Measurements from ENCODE around the gene HAAO. TPM values are rescaled to one million over a fixed set of nuclear protein-coding genes. Genes with fewer than 3 reads are reported as not detected.
"Not testable (repeated sequence)": the region's sequence is repeated elsewhere in the genome, so short reads cannot be mapped to it uniquely, and the experiment has no call there.

Gene HAAO
- total and polyA plus RNA-seq, 2 experiments from 2014 or later: 0.36 TPM; not detected in 1

DNA sequence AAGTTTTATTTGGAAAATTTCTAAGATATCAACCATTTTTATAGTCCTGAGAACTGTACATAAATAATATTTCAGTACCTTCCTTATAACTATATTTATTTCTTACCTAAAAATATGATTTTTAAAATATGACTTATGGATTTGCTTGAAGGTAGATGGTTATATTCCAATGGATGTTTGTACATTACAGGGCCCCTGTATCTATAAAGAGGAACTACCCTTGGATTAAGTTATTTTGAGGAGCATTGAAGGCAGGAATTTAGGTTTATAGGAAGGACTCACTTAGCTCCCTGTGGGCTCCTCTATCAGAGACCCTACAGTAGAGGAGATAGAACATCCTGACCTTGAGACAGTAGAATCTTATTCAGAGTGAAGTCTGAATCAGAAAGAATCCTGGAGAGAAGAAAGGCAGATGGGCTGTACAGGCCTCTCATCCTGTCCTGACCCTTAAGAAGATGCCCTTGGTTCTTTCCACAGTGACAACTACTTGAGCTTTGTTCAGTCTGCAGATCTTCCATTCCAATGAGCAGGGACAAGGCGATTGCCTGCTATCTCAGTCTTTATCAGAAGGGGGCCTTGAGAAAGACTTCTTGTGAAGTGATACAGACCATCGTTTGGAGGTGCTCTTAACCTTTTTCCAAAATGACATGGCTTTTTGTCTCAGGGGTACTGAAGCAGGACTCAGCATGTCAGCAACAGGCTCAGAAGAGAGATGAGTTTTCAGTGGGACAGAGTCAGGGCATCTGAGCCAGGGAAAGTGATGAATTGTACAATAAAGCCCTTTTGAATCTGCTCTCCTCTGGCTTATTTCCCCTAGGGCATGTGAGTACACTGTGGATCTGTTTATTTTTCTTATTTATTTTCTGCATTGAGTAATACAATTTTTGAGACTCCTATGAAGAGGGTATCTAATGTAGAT, 49.4 kb downstream of the HAAO start:
- peaks cover 7% of the 10 kb centered on the region; the same call in 1 of the 2 replicates for H3F3A ChIP-seq (ENCODE audit: insufficient read depth)
- no peak overlapping the region for H3K4me3 ChIP-seq
- no peak overlapping the region for H3K27ac ChIP-seq
- no peak for TF ChIP-seq EZH2 (IDR thresholded peaks at IDR 0.05; ENCODE audit: insufficient read depth, poor library complexity, severe bottlenecking)
- TF ChIP-seq EZH2phosphoT487 (IDR thresholded peaks at IDR 0.05; ENCODE audit: insufficient read depth, low read depth): no peak
- DNase-seq: peak; percentile 14
- H3K9me2 ChIP-seq (ENCODE audit: insufficient read depth): no peaks in the 10 kb centered on the region
- no peaks in the 10 kb centered on the region for H3K36me3 ChIP-seq (ENCODE audit: low read depth)
- H4K20me1 ChIP-seq (ENCODE audit: insufficient read depth): no peaks in the 10 kb centered on the region
- H3K9ac ChIP-seq: no peak overlapping the region
- no peaks in the 10 kb centered on the region for H3K79me2 ChIP-seq (ENCODE audit: insufficient read depth)
- H3K9me3 ChIP-seq (ENCODE audit: low read depth): no peaks in the 10 kb centered on the region
- H3K4me2 ChIP-seq (ENCODE audit: unreplicated experiment): no peak overlapping the region
- peaks cover 16% of the 10 kb centered on the region for H3K4me1 ChIP-seq (ENCODE audit: insufficient read depth)
- 41 to 56% methylated on average over 2 of the region's 2 CpGs for WGBS, 2 experiments (ENCODE audit: low coverage in 1 of 2, low lambda C conversion rate in 2 of 2, missing lambda C conversion rate in 2 of 2)
- no peak overlapping the region for H2AFZ ChIP-seq
- in situ Hi-C loops (cut with MboI): no loop called here
- H3K27me3 ChIP-seq (replicated peaks; ENCODE audit: insufficient read depth): no peaks in the 10 kb centered on the region

DNA sequence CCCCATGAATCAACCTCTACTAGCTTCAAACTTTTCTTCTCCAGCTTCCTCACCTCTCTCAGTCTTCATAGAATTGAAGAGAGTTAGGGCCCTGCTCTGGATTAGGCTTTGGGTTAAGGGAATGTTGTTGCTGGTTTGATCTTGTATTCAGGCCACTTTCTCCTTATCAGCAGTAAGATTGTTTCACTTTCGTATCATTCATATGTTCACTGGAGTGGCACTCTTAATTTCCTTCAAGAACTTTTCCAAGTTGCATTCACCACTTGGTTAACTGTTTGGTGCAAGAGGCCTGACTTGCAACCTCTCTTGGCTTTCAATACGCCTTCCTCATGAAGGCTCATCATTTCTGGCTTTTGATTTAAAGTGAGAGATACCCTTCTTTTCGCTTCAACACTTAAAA, 51.2 kb downstream of the HAAO start:
- no peaks in the 10 kb centered on the region for H3K9me3 ChIP-seq (ENCODE audit: low read depth)
- no peaks in the 10 kb centered on the region for H3K79me2 ChIP-seq (ENCODE audit: insufficient read depth)
- H3K27me3 ChIP-seq (replicated peaks; ENCODE audit: insufficient read depth): no peaks in the 10 kb centered on the region
- no peak for DNase-seq
- in situ Hi-C loops (cut with MboI): no loop called here
- H3F3A ChIP-seq (ENCODE audit: insufficient read depth): peaks cover 7% of the 10 kb centered on the region; the same call in 1 of the 2 replicates
- no peaks in the 10 kb centered on the region for H4K20me1 ChIP-seq (ENCODE audit: insufficient read depth)
- H3K4me2 ChIP-seq (ENCODE audit: unreplicated experiment): no peak overlapping the region
- no peak overlapping the region for H3K27ac ChIP-seq
- H2AFZ ChIP-seq: no peak overlapping the region
- WGBS, 2 experiments (ENCODE audit: low coverage in 1 of 2, low lambda C conversion rate in 2 of 2, missing lambda C conversion rate in 2 of 2): 78 to 82% methylated on average over 3 of the region's 3 CpGs
- no peaks in the 10 kb centered on the region for H3K36me3 ChIP-seq (ENCODE audit: low read depth)
- no peak overlapping the region for H3K9ac ChIP-seq
- H3K9me2 ChIP-seq (ENCODE audit: insufficient read depth): no peaks in the 10 kb centered on the region
- TF ChIP-seq EZH2phosphoT487 (IDR thresholded peaks at IDR 0.05; ENCODE audit: insufficient read depth, low read depth) (no peak), EZH2 (IDR thresholded peaks at IDR 0.05; ENCODE audit: insufficient read depth, poor library complexity, severe bottlenecking) (no peak)
- peaks cover 12% of the 10 kb centered on the region for H3K4me1 ChIP-seq (ENCODE audit: insufficient read depth)
- H3K4me3 ChIP-seq: no peak overlapping the region

DNA sequence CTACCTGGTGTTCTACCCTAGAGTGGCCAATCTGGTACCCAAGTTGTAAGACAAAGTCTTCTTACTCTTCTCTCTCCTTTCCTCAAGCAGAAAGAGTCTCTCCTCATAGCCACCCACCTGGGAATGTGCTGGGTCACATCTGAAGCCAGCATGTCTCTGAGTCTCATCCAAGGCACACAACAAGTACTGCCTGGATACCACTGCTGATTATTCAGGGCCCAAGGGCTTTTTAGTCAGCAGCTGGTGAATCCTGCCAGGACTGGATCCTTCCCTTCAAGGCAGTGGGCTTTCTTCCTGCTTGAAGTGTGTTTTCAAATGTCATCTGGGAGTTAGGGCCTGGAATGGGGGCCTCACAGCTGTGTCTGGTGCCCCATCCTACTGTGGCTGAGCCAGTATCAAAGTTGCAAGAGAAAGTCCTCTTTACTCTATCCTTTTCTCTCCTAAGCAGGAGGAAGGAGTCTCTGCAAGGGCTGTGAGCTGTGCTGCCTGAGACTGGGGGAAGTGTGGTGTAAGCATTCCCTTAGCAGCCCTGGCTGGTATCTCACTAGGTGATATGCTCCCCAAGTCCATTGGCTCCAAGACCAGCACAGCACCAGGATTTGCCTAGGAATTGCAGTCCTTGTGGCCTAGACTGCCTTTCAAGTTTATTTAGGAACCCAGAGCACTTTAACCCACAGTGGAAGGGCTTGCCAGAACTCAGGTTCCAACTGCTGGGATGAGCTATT, 55.6 kb downstream of the HAAO start:
- in situ Hi-C loops (cut with MboI): no loop called here

DNA sequence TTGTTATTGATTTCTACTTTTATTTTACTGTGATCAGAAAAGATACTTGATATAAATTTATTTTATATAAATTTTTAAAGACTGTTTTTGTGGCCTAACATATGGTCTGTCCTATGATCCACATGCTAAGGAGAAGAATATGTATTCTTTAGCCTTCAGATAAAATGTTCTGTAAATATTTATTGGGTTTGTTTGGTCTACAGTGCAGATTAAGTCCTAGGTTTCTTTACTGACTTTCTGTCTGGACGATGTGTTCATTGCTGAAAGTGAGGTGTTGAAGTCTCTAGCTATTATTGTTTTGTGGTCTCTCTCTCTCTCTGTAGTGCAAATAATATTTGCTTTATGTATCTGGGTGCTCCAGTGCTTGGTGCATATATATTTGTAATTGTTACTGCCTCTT, 58.5 kb downstream of the HAAO start:
- Histone ChIP-seq H3K27me3 (replicated peaks; ENCODE audit: insufficient read depth) (no peaks in the 10 kb centered on the region), H3K9me2 (ENCODE audit: insufficient read depth) (no peaks in the 10 kb centered on the region), H4K20me1 (ENCODE audit: insufficient read depth) (no peaks in the 10 kb centered on the region), H3K4me3 (no peak overlapping the region), H3K9ac (no peak overlapping the region), H3K27ac (no peak overlapping the region), H3K36me3 (ENCODE audit: low read depth) (no peaks in the 10 kb centered on the region), H3F3A (ENCODE audit: insufficient read depth) (no peaks in the 10 kb centered on the region), H3K4me2 (ENCODE audit: unreplicated experiment) (no peak overlapping the region), H3K4me1 (ENCODE audit: insufficient read depth) (no peaks in the 10 kb centered on the region), H2AFZ (no peak overlapping the region), H3K9me3 (ENCODE audit: low read depth) (no peaks in the 10 kb centered on the region), H3K79me2 (ENCODE audit: insufficient read depth) (no peaks in the 10 kb centered on the region)
- 92 to 95% methylated on average over 1 of the region's 1 CpG for WGBS, 2 experiments (ENCODE audit: low coverage in 1 of 2, low lambda C conversion rate in 2 of 2, missing lambda C conversion rate in 2 of 2)
- DNase-seq: no peak
- in situ Hi-C loops (cut with MboI): no loop called here
- TF ChIP-seq EZH2phosphoT487 (IDR thresholded peaks at IDR 0.05; ENCODE audit: insufficient read depth, low read depth): no peak
- TF ChIP-seq EZH2 (IDR thresholded peaks at IDR 0.05; ENCODE audit: insufficient read depth, poor library complexity, severe bottlenecking): no peak

More for the DNA sequence above, 55.6 kb downstream of the HAAO start:
- no peak overlapping the region for H2AFZ ChIP-seq
- H3K79me2 ChIP-seq (ENCODE audit: insufficient read depth): no peaks in the 10 kb centered on the region
- H3K27me3 ChIP-seq (replicated peaks; ENCODE audit: insufficient read depth): no peaks in the 10 kb centered on the region
- no peak overlapping the region for H3K27ac ChIP-seq
- H3K9me3 ChIP-seq (ENCODE audit: low read depth): no peaks in the 10 kb centered on the region
- no peaks in the 10 kb centered on the region for H3F3A ChIP-seq (ENCODE audit: insufficient read depth)
- no peaks in the 10 kb centered on the region for H4K20me1 ChIP-seq (ENCODE audit: insufficient read depth)
- H3K9me2 ChIP-seq (ENCODE audit: insufficient read depth): no peaks in the 10 kb centered on the region
- H3K4me2 ChIP-seq (ENCODE audit: unreplicated experiment): no peak overlapping the region
- DNase-seq: peak; percentile 15
- no peaks in the 10 kb centered on the region for H3K4me1 ChIP-seq (ENCODE audit: insufficient read depth)
- no peak overlapping the region for H3K4me3 ChIP-seq
- no peaks in the 10 kb centered on the region for H3K36me3 ChIP-seq (ENCODE audit: low read depth)
- no peak for TF ChIP-seq EZH2 (IDR thresholded peaks at IDR 0.05; ENCODE audit: insufficient read depth, poor library complexity, severe bottlenecking)
- TF ChIP-seq EZH2phosphoT487 (IDR thresholded peaks at IDR 0.05; ENCODE audit: insufficient read depth, low read depth): no peak
- no peak overlapping the region for H3K9ac ChIP-seq

DNA sequence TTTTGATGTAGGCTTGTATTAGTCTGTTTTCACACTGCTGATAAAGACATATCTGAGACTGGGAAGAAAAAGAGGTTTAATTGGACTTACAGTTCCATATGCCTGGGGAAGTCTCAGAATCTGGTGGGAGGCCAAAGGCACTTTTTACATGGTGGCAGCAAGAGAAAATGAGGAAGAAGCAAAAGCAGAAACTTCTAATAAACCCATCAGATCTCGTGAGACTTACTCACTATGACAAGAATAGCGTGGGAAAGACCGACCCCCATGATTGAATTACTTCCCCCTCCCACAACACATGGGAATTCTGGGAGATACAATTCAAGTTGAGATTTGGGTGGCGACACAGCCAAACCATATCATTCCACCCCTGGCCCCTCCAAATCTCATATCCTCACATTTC, 61.1 kb downstream of the HAAO start:
- H3K9me2 ChIP-seq (ENCODE audit: insufficient read depth); H2AFZ ChIP-seq; in situ Hi-C loops (cut with MboI); H3K4me2 ChIP-seq (ENCODE audit: unreplicated experiment); H3K9ac ChIP-seq; H3K79me2 ChIP-seq (ENCODE audit: insufficient read depth); H3K27me3 ChIP-seq (replicated peaks; ENCODE audit: insufficient read depth); H4K20me1 ChIP-seq (ENCODE audit: insufficient read depth); DNase-seq; H3F3A ChIP-seq (ENCODE audit: insufficient read depth); H3K36me3 ChIP-seq (ENCODE audit: low read depth); H3K27ac ChIP-seq; H3K4me1 ChIP-seq (ENCODE audit: insufficient read depth); H3K4me3 ChIP-seq; H3K9me3 ChIP-seq (ENCODE audit: low read depth): not testable (repeated sequence)
- 92 to 94% methylated on average over 4 of the region's 4 CpGs for WGBS, 2 experiments (ENCODE audit: low coverage in 1 of 2, low lambda C conversion rate in 2 of 2, missing lambda C conversion rate in 2 of 2)
